Loucy (cell line): Measurements from ENCODE around the gene PHACTR3.

Source experiments
- H2AFZ ChIP-seq: fragments of 200-600 bp; sonication (generic); 2 replicates; pipeline ENCODE4 v1.6.0; 2016; ENCODE audit warnings: antibody characterized with exemption, mild to moderate bottlenecking, low read length, moderate library complexity
- H3F3A ChIP-seq: fragments of 200-600 bp; 2 replicates; pipeline ENCODE4 v1.6.0; 2016; ENCODE audit warnings: antibody characterized with exemption, low read depth, mild to moderate bottlenecking
- H3K27me3 ChIP-seq: fragments of 200-600 bp; sonication (generic); 2 replicates; pipeline ENCODE4 v1.6.1; 2014; ENCODE audit warnings: low read length, mild to moderate bottlenecking; ENCODE audit not compliant: insufficient read depth, poor library complexity, severe bottlenecking
- H3K36me3 ChIP-seq: fragments of 200-600 bp; sonication (generic); 2 replicates; pipeline ENCODE4 v1.6.1; 2016; ENCODE audit warnings: low read length; ENCODE audit not compliant: insufficient read depth
- H3K4me1 ChIP-seq: fragments of 200-600 bp; sonication (generic); 2 replicates; pipeline ENCODE4 v1.5.1; 2014; ENCODE audit warnings: low read length, mild to moderate bottlenecking; ENCODE audit not compliant: insufficient read depth, poor library complexity, severe bottlenecking
- H3K4me2 ChIP-seq: fragments of 200-600 bp; sonication (generic); 2 replicates; pipeline ENCODE4 v1.6.0; 2014; ENCODE audit warnings: antibody characterized with exemption, low read length, low read depth, mild to moderate bottlenecking; ENCODE audit not compliant: poor library complexity, severe bottlenecking
- H3K4me3 ChIP-seq: fragments of 200-600 bp; sonication (generic); 2 replicates; pipeline ENCODE4 v1.5.1; 2014; ENCODE audit warnings: low read length, mild to moderate bottlenecking, mixed read lengths; ENCODE audit not compliant: poor library complexity, severe bottlenecking
- H3K79me2 ChIP-seq: fragments of 200-600 bp; sonication (generic); 2 replicates; pipeline ENCODE4 v1.6.1; 2014; ENCODE audit warnings: low read length; ENCODE audit not compliant: insufficient read depth
- H3K9ac ChIP-seq: fragments of 200-600 bp; sonication (generic); 2 replicates; pipeline ENCODE4 v1.6.0; 2014; ENCODE audit warnings: mild to moderate bottlenecking, low read depth, low read length, moderate library complexity; ENCODE audit not compliant: poor library complexity, severe bottlenecking
- H3K9me2 ChIP-seq: fragments of 200-600 bp; sonication (generic); replicated peaks from 2 replicates; pipeline ENCODE4 v1.6.1; 2016; ENCODE audit warnings: low read depth, low read length, mixed read lengths
- H3K9me3 ChIP-seq: fragments of 200-600 bp; sonication (generic); 2 replicates; pipeline ENCODE4 v1.6.1; 2014; ENCODE audit warnings: mild to moderate bottlenecking, antibody characterized with exemption, low read length, low read depth; ENCODE audit not compliant: insufficient read depth
- H4K20me1 ChIP-seq: fragments of 200-600 bp; sonication (generic); 2 replicates; pipeline ENCODE4 v1.6.0; 2014; ENCODE audit warnings: antibody characterized with exemption, low read length, mild to moderate bottlenecking; ENCODE audit not compliant: insufficient read depth, poor library complexity, severe bottlenecking
- CTCF ChIP-seq: fragments of 200-600 bp; sonication (generic); conservative IDR thresholded peaks from 2 replicates; pipeline ENCODE4 v1.5.1; 2014; ENCODE audit warnings: mild to moderate bottlenecking, antibody characterized with exemption, low read length
- EZH2phosphoT487 ChIP-seq: fragments of 200-600 bp; IDR thresholded peaks from 2 replicates; pipeline ENCODE4 v1.6.1; 2018; ENCODE audit warnings: antibody characterized with exemption, mild to moderate bottlenecking, moderate library complexity, borderline replicate concordance

Gene PHACTR3

GRCh38 chr20:59604741-59605600 is 631 bp downstream of the PHACTR3 start:
- Histone ChIP-seq H3K27me3 (no peaks in the 10 kb centered on the region), H3K9ac (no peak overlapping the region), H4K20me1 (peaks cover 11% of the 10 kb centered on the region), H2AFZ (no peak overlapping the region), H3K36me3 (no peaks in the 10 kb centered on the region), H3K9me2 (no peaks in the 10 kb centered on the region), H3K4me2 (no peak overlapping the region), H3K79me2 (peaks cover 76% of the 10 kb centered on the region), H3K4me3 (no peak overlapping the region), H3K9me3 (no peaks in the 10 kb centered on the region), H3K4me1 (peaks cover 29% of the 10 kb centered on the region), H3F3A (0 out of 2 replicates have a peak, but pooled peaks cover 2% of the 10 kb centered on the region)
- TF ChIP-seq CTCF (no peak), EZH2phosphoT487 (no peak)

- Histone ChIP-seq H3K9me3 (no peaks in the 10 kb centered on the region), H3F3A (0 out of 2 replicates have a peak, but pooled peaks cover 2% of the 10 kb centered on the region), H3K79me2 (peaks cover 76% of the 10 kb centered on the region), H3K9ac (no peak overlapping the region), H3K27me3 (no peaks in the 10 kb centered on the region), H3K4me3 (no peak overlapping the region), H2AFZ (no peak overlapping the region), H3K4me2 (no peak overlapping the region), H3K4me1 (peaks cover 24% of the 10 kb centered on the region), H3K36me3 (no peaks in the 10 kb centered on the region), H4K20me1 (peaks cover 11% of the 10 kb centered on the region), H3K9me2 (no peaks in the 10 kb centered on the region)
- TF ChIP-seq EZH2phosphoT487 = no peak
- no peak for TF ChIP-seq CTCF
Measured at GRCh38 chr20:59605601-59606364, 1.4 kb downstream of the PHACTR3 start.

- Histone ChIP-seq H3F3A (0 out of 2 replicates have a peak, but pooled peaks cover 2% of the 10 kb centered on the region), H3K4me3 (no peak overlapping the region), H3K9me2 (no peaks in the 10 kb centered on the region), H3K27me3 (no peaks in the 10 kb centered on the region), H3K36me3 (no peaks in the 10 kb centered on the region), H3K9me3 (no peaks in the 10 kb centered on the region), H3K4me1 (peaks cover 22% of the 10 kb centered on the region), H3K9ac (no peak overlapping the region), H3K79me2 (peaks cover 76% of the 10 kb centered on the region), H2AFZ (no peak overlapping the region), H4K20me1 (peaks cover 17% of the 10 kb centered on the region), H3K4me2 (no peak overlapping the region)
- TF ChIP-seq EZH2phosphoT487 (no peak), CTCF (no peak)
Measured at GRCh38 chr20:59606566-59606965, 2.2 kb downstream of the PHACTR3 start.
